HFFc6 (cell line): Measurements from ENCODE around the gene MAN2A1. TPM values are rescaled to one million over a fixed set of nuclear protein-coding genes. Genes with fewer than 3 reads are reported as not detected.

Experiments used
- DNase-seq: peaks from one replicate; pipeline ENCODE4 v3.0.0-alpha.2; 2018
- H3K27ac Mint-ChIP-seq: 2 replicates; pipeline ENCODE4 v1.8.0; 2020; ENCODE audit warnings: mild to moderate bottlenecking, mixed read lengths
- H3K27me3 Mint-ChIP-seq: 2 replicates; pipeline ENCODE4 v1.8.0; 2021; ENCODE audit warnings: mild to moderate bottlenecking, moderate library complexity, mixed read lengths; ENCODE audit not compliant: insufficient read depth
- H3K36me3 Mint-ChIP-seq: 2 replicates; pipeline ENCODE4 v1.8.0; 2021; ENCODE audit warnings: low read depth, mixed read lengths
- H3K4me1 Mint-ChIP-seq: 2 replicates; pipeline ENCODE4 v1.8.0; 2020; ENCODE audit warnings: low read depth, mixed read lengths
- H3K4me3 Mint-ChIP-seq: 2 replicates; pipeline ENCODE4 v1.8.0; 2020; ENCODE audit warnings: mild to moderate bottlenecking, moderate library complexity, mixed read lengths
- H3K9me3 Mint-ChIP-seq: 2 replicates; pipeline ENCODE4 v1.8.0; 2020; ENCODE audit warnings: mild to moderate bottlenecking, mixed read lengths
- total RNA-seq, 6 experiments: library from RNA; stranded (reverse); fragmentation: NEBNext Ultra II Directional; extraction: Animal tissue kit (Norgen Biotek cat#: 25700); gene quantifications; 2 replicates in 1 of 6; 3 replicates in 5 of 6; pipeline ENCODE4 v1.2.3, GENCODE V29; 2021
- TF ChIP-seq, protein P1 (sequence below): fragments of 200-600 bp; sonication (generic); IDR thresholded peaks from 2 replicates; pipeline ENCODE4 v1.5.0; 2021; ENCODE audit warnings: antibody characterized with exemption, mild to moderate bottlenecking

The MAN2A1 gene
- total RNA-seq, 6 experiments from 2014 or later: 29.1 to 47.7 (median 39.0) TPM

GRCh38 chr5:109907731-109908130 lies 218.0 kb downstream of the MAN2A1 start:
- peak; percentile 22 for DNase-seq
- Mint-ChIP-seq H3K27me3 (no peaks in the 10 kb centered on the region), H3K4me1 (peaks cover 24% of the 10 kb centered on the region), H3K36me3 (no peaks in the 10 kb centered on the region), H3K9me3 (no peaks in the 10 kb centered on the region), H3K4me3 (no peak overlapping the region), H3K27ac (no peak overlapping the region)
- TF ChIP-seq, protein P1, sequence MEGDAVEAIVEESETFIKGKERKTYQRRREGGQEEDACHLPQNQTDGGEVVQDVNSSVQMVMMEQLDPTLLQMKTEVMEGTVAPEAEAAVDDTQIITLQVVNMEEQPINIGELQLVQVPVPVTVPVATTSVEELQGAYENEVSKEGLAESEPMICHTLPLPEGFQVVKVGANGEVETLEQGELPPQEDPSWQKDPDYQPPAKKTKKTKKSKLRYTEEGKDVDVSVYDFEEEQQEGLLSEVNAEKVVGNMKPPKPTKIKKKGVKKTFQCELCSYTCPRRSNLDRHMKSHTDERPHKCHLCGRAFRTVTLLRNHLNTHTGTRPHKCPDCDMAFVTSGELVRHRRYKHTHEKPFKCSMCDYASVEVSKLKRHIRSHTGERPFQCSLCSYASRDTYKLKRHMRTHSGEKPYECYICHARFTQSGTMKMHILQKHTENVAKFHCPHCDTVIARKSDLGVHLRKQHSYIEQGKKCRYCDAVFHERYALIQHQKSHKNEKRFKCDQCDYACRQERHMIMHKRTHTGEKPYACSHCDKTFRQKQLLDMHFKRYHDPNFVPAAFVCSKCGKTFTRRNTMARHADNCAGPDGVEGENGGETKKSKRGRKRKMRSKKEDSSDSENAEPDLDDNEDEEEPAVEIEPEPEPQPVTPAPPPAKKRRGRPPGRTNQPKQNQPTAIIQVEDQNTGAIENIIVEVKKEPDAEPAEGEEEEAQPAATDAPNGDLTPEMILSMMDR: no peak

DNA sequence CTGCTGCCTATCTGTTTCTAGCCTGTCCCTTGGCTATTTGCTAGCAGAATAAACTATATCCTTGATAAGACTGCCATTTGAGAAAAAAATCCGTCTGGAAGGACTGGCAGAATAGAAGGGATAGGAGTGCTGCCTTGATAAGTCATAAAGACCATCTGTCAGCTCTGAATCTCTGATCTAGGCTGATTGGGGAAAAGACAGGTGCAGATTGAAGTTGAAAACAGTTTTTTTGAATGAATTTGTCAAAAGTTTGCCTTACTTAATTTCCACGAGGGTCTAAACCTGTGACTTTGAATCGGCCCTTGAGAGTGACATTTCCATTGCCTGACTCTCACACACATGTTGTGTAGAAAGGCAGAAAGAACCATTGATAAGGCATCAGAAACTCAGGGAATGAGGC lies 218.6 kb downstream of the MAN2A1 start:
- Mint-ChIP-seq H3K4me1 (peaks cover 24% of the 10 kb centered on the region), H3K36me3 (no peaks in the 10 kb centered on the region), H3K9me3 (no peaks in the 10 kb centered on the region), H3K27ac (no peak overlapping the region), H3K4me3 (no peak overlapping the region), H3K27me3 (no peaks in the 10 kb centered on the region)
- TF ChIP-seq, protein P1: no peak
- DNase-seq: no peak

- no peak for DNase-seq
- no peak overlapping the region for H3K27ac Mint-ChIP-seq
- no peak overlapping the region for H3K4me3 Mint-ChIP-seq
- TF ChIP-seq, protein P1: no peak
- peaks cover 24% of the 10 kb centered on the region for H3K4me1 Mint-ChIP-seq
- no peaks in the 10 kb centered on the region for H3K36me3 Mint-ChIP-seq
- no peaks in the 10 kb centered on the region for H3K9me3 Mint-ChIP-seq
- H3K27me3 Mint-ChIP-seq: no peaks in the 10 kb centered on the region
These were observed 221.1 kb downstream of the MAN2A1 start for GRCh38 chr5:109910874-109911273.

DNA sequence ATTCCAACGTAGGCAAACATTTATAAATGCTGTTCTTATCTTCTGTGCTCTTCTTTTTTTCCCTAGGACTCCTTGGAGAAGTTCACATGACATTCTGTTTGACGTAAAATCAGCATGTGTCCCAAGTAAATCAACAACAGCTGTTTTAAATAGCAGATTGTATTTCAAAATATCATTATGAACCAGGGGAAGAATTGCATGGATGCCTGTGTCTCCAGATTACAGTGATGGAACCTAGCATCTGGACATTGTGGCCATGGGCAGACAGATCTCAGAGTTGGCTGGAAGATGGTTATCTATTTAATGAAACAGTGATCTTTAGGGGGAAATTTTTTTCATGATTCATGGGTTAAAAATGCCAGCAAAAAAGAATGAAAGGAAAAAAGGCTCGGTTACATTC lies 222.0 kb downstream of the MAN2A1 start:
- H3K27me3 Mint-ChIP-seq: no peaks in the 10 kb centered on the region
- H3K4me1 Mint-ChIP-seq: peaks cover 24% of the 10 kb centered on the region
- H3K36me3 Mint-ChIP-seq: no peaks in the 10 kb centered on the region
- TF ChIP-seq, protein P1: no peak
- peak; percentile 47 for DNase-seq
- no peak overlapping the region for H3K4me3 Mint-ChIP-seq
- H3K9me3 Mint-ChIP-seq: no peaks in the 10 kb centered on the region
- no peak overlapping the region; the same call in 1 of the 2 replicates for H3K27ac Mint-ChIP-seq

GRCh38 chr5:109914906-109915305 lies 225.2 kb downstream of the MAN2A1 start:
- Mint-ChIP-seq H3K4me1 (peaks cover 11% of the 10 kb centered on the region), H3K27me3 (peaks cover 2% of the 10 kb centered on the region; the same call in 1 of the 2 replicates), H3K27ac (no peak overlapping the region), H3K36me3 (no peaks in the 10 kb centered on the region), H3K4me3 (no peak overlapping the region), H3K9me3 (no peaks in the 10 kb centered on the region)
- TF ChIP-seq, protein P1: no peak
- no peak for DNase-seq
